HG03457 (cell line): ENCODE measurements around the gene CEACAM4.
"Not testable (repeated sequence)": the region's sequence is repeated elsewhere in the genome, so short reads cannot be mapped to it uniquely, and the experiment has no call there.

ENCODE experiments used
- ATAC-seq: cut with Tn5 transposase; IDR thresholded peaks from one replicate; pipeline ENCODE4 v1.9.1; 2021; ENCODE audit warnings: moderate number of reproducible peaks; ENCODE audit not compliant: unreplicated experiment

The CEACAM4 gene

GRCh38 chr19:41626877-41627276 lies at the start of gene CEACAM4:
Gene CEACAM4, minus strand, starts transcription at chr19:41627074. Its CDS starts 111 bp downstream, at chr19:41626963.
- no peak for ATAC-seq

DNA sequence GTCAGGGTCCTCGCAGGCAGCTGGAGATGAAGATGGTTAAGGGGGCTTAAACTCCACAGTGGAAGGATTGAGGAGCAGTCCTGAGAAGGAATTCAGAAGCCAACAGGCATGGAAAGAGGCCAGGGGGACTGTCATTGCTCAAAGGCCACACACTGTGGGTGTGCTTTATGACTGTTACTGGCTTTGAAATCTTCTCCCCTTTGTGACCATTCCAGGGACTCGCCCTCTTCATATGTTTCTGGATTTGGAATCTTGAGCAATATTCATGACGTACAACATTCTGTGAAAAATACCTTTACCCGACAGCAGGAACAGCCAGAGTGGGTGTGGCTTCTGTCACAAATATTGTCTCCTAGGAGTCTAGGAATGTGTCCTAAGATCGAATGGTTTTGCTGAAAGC lies 44.6 kb upstream of the CEACAM4 start:
- no peak for ATAC-seq

DNA sequence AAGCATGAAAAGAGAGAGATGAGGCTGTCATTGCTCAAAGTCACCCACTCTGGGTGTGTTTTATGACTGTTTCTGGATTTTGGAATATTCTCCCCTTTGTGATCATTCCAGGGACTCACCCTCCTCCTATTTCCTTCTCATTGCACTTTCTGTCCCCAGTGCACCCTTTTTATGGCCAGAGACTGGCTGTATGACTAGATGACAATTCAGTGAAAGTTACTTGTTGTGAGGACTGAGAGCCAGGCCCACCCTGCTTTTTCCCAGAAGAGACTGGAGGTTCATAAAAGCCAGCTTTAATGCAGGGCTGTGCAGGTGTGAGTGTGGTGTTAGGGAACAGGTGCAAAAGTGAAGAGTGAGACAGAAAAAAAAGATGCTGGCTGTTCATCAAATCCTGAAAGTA lies 43.9 kb upstream of the CEACAM4 start:
- ATAC-seq: no peak

- ATAC-seq: no peak
These were observed 41.4 kb upstream of the CEACAM4 start for GRCh38 chr19:41668315-41668714.

DNA sequence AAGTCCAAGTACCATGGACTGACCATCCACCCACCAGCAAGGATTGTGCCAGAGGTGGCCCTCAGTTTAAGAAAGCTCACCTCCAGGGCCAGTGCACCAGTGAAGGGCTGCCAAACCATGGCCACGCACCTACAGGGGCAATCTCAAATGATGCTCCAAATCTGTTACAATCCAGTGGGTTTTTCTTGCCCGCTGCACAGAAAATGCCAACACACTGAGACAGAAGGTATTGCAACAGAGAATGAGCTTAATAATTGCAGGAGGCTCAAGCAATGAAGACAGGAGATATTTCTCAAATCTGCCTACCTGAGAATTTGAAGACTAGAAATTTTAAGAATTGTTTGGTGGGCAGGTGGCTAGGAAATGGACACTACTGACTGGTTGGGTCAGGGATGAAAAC lies 39.2 kb upstream of the CEACAM4 start:
- ATAC-seq: no peak

DNA sequence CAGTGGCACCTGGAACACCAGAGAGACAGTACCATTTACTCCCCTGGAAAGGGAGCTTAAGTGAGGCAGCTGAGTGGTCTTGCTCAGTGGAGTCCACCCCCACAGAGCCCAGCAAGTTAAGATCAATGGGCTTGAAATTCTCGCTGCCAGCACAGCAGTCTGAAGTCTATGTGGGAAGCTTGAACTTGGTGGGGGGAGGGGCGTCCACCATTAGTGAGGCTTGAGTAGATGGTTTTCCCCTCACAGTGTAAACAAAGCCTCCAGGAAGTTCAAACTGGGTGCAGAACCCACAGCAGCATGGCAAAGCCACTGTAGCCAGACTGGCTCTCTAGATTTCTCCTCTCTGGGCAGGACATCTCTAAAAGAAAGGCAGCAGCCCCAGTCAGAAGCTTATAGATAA lies 30.3 kb upstream of the CEACAM4 start:
- no peak for ATAC-seq

DNA sequence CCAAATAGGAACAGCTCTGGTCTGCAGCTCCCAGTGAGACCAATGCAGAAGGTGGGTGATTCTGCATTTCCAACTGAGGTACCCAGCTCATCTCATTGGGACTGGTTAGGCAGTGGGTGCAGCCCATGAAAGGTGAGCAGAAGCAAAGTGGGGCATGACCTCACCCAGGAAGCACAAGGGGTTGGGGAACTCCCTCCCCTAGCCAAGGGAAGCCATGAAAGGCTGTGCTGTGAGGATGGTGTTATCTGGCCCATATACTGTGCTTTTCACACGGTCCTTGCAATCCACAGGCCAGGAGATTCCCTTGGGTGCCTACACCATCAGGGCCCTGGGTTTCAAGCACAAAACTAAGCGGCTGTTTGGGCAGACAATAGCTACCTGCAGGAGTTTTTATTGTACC lies 29.9 kb upstream of the CEACAM4 start:
- ATAC-seq: not testable (repeated sequence)

GRCh38 chr19:41652250-41652649 lies 25.4 kb upstream of the CEACAM4 start:
- no peak for ATAC-seq

DNA sequence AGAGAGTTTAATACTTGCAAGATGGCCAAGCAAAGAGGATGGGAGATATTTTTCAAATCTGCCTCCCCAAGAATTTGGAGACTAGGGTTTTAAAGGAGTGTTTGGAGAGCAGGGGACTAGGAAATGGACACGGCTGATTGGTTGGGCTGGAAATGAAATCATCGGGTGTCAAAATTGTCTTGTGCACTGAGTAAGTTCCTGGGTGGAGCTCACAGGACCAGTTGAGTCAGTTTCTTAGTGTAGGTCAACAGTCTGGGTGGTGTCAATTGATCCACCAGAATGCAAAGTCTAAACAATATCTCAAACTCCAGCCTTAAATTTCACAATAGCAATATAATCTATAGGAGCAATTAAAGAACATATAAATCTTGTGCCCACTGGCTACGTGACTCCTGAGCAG lies 23.0 kb upstream of the CEACAM4 start:
- ATAC-seq: no peak

- ATAC-seq: no peak
These were observed 19.8 kb upstream of the CEACAM4 start for GRCh38 chr19:41646589-41647204.

DNA sequence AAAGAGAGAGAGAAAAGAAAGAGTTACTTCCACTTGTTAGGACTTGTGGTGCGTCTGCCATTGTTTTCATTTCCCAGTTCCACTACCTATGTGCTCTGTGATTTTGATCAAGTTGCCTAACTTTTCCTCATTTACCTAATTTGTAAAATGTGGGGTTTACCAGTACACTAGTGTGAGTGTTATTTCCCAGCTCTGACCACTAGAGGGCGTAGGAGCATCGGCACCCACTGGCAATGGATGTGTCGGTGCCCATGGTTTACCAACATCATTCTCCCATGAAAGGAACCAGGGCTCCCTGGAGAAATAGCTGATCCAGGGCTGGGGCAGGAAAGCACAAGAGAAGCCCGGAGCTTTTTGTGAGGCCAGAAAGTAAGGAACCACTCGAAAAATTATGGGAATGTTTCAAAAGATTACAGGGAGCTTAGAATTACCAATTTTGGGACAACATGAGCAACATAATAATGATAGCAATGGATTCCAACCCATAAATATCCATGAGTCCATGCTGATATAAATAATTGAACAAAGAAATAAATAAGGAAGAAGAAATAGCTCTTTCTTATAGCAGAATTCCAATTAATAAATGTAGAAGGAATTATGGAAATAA lies 15.1 kb upstream of the CEACAM4 start:
- no peak for ATAC-seq

- no peak for ATAC-seq
These were observed 11.8 kb upstream of the CEACAM4 start for GRCh38 chr19:41638641-41639081.

GRCh38 chr19:41637484-41637883 lies 10.6 kb upstream of the CEACAM4 start:
- ATAC-seq: no peak

DNA sequence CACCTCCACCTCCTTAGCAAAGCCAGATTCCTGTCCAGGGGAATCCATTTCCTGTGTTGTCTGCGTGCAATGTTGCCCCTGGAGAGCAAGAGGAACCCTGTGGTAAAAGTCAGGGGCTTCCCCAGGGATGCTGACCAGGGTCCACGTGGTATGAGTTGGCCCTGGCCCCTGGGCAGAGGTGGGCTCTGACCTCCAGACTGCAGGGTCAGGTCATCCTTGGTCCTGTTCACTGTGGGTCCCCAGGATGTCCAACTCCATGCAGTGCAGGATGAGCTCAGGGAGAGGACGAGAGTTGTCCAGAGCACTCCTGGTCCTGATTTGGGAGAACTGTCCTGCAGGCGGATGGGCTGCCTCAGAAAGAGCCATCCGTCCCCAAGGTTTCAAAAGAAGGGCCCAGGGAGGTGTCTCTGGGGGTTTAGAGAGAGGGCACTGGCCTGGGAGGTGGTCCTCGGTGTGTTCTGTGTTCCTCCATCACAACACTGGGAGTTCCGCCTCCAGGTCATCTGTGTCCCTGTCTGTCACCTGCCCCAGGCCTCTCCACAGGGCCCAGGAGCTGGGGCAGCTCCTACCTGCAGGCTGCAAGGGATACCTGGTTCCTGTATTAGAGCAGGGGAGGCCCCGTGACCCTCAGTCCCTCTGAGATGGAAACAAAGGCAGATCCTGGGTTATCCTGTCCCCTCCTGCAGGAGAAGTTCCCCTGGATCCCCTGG lies 1.2 kb upstream of the CEACAM4 start:
- no peak for ATAC-seq

DNA sequence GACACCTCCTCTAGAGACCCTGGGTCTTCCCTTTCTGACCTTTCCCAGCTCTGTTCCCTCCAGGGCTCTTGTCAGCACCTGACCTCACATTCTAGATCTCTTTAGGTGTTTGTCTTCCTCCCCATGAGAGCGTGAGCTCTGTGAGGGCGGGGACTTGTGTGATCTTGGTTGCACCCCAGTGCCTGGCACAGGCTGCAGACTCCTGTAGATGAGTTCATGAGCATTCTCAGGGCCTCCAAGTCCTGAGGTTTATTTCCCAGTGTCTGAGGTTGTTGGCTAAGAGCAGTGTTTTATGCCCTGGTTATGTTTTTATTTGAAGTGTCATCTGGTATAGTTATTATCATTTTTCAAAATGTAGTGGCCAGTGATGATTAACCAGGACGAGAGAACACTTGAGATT lies 596 bp downstream of the CEACAM4 start:
- no peak for ATAC-seq

DNA sequence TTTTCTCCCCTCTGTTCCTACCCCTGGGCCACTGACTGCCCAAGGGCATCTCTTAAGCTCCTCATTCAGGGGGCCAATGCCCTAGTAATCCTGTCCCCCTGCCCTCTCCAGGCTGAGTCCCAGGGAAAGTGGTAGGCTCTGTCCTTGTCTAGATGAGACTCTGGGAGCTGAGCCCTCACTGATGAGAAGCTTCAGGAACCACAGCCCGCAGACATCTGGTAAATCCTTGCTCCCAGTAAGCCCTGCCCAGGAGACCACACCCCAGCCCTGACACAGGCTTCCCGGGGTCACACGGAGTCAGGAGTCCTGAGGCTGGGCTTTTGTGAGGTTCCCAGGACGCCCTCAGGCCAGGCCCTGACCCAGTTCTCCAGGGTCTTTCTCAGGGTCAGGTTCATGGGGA lies 1.9 kb downstream of the CEACAM4 start:
- no peak for ATAC-seq

- ATAC-seq: no peak
These were observed 2.4 kb downstream of the CEACAM4 start for GRCh38 chr19:41624515-41624914.

DNA sequence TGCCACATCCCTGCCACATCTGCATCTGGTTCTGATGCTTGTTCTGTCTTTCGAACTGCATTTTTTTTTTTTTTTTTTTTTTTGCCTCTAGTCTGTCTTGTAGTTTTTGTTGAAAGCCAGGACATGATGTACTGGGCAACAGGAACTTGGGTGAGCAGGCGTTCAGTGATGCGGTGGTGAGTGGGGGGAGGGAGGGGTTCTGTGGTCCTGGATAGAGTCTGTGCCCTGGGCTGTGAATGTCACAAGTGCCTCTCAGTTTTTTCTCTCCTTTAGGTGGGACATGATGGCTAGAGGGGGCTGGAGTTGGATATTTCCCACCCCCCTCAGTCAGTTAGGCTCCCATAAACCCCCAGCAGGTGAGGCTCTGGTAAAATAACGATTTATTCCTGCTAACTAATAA lies 3.5 kb downstream of the CEACAM4 start:
- no peak for ATAC-seq

DNA sequence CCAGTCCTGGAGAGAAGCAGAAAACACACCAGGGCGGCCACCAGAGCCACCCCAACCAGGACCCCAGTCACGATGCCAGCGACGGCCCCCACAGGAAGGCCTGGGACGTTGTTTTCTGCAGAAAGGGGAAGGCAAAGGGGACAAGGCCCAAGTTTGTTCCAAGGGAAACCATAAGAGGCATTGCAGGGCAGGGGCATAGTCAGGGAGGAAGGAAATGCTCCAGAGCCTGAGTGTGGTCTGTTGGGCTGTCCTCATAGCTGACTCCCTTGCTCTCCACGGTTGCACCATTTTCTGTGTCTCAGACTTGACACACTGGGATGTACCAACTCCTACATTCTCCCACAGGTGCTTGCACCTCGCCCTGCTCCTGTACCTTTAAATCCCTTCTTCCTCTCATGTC lies 5.2 kb downstream of the CEACAM4 start:
- no peak for ATAC-seq

GRCh38 chr19:41621226-41621625 lies 5.6 kb downstream of the CEACAM4 start:
- ATAC-seq: no peak

GRCh38 chr19:41620171-41620570 lies 6.7 kb downstream of the CEACAM4 start:
- ATAC-seq: no peak

- ATAC-seq: no peak
These were observed 7.8 kb downstream of the CEACAM4 start for GRCh38 chr19:41619018-41619556.
